ENCODE data around the gene PLCL2. TPM values are rescaled to one million over a fixed set of nuclear protein-coding genes. Genes with fewer than 3 reads are reported as not detected.

Gene PLCL2
- total RNA-seq, 1 donor from 2014 or later = 11.3 TPM

- peaks cover 15% of the 10 kb centered on the region for H3K4me1 Mint-ChIP-seq (ENCODE audit: low read depth)
- H3K36me3 Mint-ChIP-seq (ENCODE audit: insufficient read depth) = no peaks in the 10 kb centered on the region
- TF ChIP-seq CTCF (IDR thresholded peaks at IDR 0.05; ENCODE audit: unreplicated experiment) = no peak
- no peaks in the 10 kb centered on the region for H3K9me3 Mint-ChIP-seq (ENCODE audit: low read depth)
- DNase-seq (ENCODE audit: low spot score, unreplicated experiment) = no peak
- no peaks in the 10 kb centered on the region for H3K27me3 Mint-ChIP-seq
- no peak overlapping the region for H3K27ac Mint-ChIP-seq
- H3K4me3 Mint-ChIP-seq (ENCODE audit: low read depth) = no peak overlapping the region
Measured at GRCh38 chr3:16904423-16905417, 20.0 kb downstream of the PLCL2 start.

GRCh38 chr3:16905704-16906103 lies 20.9 kb downstream of the PLCL2 start:
- Mint-ChIP-seq H3K27ac (no peak overlapping the region), H3K9me3 (ENCODE audit: low read depth) (no peaks in the 10 kb centered on the region), H3K27me3 (no peaks in the 10 kb centered on the region), H3K4me1 (ENCODE audit: low read depth) (peaks cover 14% of the 10 kb centered on the region), H3K4me3 (ENCODE audit: low read depth) (no peak overlapping the region), H3K36me3 (ENCODE audit: insufficient read depth) (no peaks in the 10 kb centered on the region)
- no peak for TF ChIP-seq CTCF (IDR thresholded peaks at IDR 0.05; ENCODE audit: unreplicated experiment)
- DNase-seq (ENCODE audit: low spot score, unreplicated experiment) = no peak

- no peak overlapping the region for H3K27ac Mint-ChIP-seq
- H3K9me3 Mint-ChIP-seq (ENCODE audit: low read depth) = no peaks in the 10 kb centered on the region
- H3K4me3 Mint-ChIP-seq (ENCODE audit: low read depth) = no peak overlapping the region
- peaks cover 12% of the 10 kb centered on the region for H3K4me1 Mint-ChIP-seq (ENCODE audit: low read depth)
- no peak for DNase-seq (ENCODE audit: low spot score, unreplicated experiment)
- TF ChIP-seq CTCF (IDR thresholded peaks at IDR 0.05; ENCODE audit: unreplicated experiment) = no peak
- no peaks in the 10 kb centered on the region for H3K36me3 Mint-ChIP-seq (ENCODE audit: insufficient read depth)
- H3K27me3 Mint-ChIP-seq = no peaks in the 10 kb centered on the region
Measured at GRCh38 chr3:16906682-16907081, 21.9 kb downstream of the PLCL2 start.

- TF ChIP-seq CTCF (IDR thresholded peaks at IDR 0.05; ENCODE audit: unreplicated experiment) = no peak
- Mint-ChIP-seq H3K27me3 (no peaks in the 10 kb centered on the region), H3K9me3 (ENCODE audit: low read depth) (no peaks in the 10 kb centered on the region), H3K4me3 (ENCODE audit: low read depth) (no peak overlapping the region), H3K4me1 (ENCODE audit: low read depth) (peaks cover 11% of the 10 kb centered on the region), H3K36me3 (ENCODE audit: insufficient read depth) (no peaks in the 10 kb centered on the region), H3K27ac (no peak overlapping the region)
- DNase-seq (ENCODE audit: low spot score, unreplicated experiment) = no peak
Measured at GRCh38 chr3:16907243-16907642, 22.5 kb downstream of the PLCL2 start.

- H3K27me3 Mint-ChIP-seq = no peaks in the 10 kb centered on the region
- TF ChIP-seq CTCF (IDR thresholded peaks at IDR 0.05; ENCODE audit: unreplicated experiment) = no peak
Measured at GRCh38 chr3:16908016-16908807, 23.5 kb downstream of the PLCL2 start.

More at GRCh38 chr3:16908016-16908807, 23.5 kb downstream of the PLCL2 start:
- DNase-seq (ENCODE audit: low spot score, unreplicated experiment) = no peak
- Mint-ChIP-seq H3K4me1 (ENCODE audit: low read depth) (peaks cover 11% of the 10 kb centered on the region), H3K9me3 (ENCODE audit: low read depth) (no peaks in the 10 kb centered on the region), H3K36me3 (ENCODE audit: insufficient read depth) (no peaks in the 10 kb centered on the region), H3K27ac (no peak overlapping the region), H3K4me3 (ENCODE audit: low read depth) (no peak overlapping the region)
